HFFc6 (cell line): ENCODE data around the gene ANKS6. TPM values are rescaled to one million over a fixed set of nuclear protein-coding genes. Genes with fewer than 3 reads are reported as not detected.

Source experiments
- DNase-seq: peaks from one replicate; pipeline ENCODE4 v3.0.0-alpha.2; 2018
- H3K27ac Mint-ChIP-seq: 2 replicates; pipeline ENCODE4 v1.8.0; 2020; ENCODE audit warnings: mild to moderate bottlenecking, mixed read lengths
- H3K27me3 Mint-ChIP-seq: 2 replicates; pipeline ENCODE4 v1.8.0; 2021; ENCODE audit warnings: mild to moderate bottlenecking, moderate library complexity, mixed read lengths; ENCODE audit not compliant: insufficient read depth
- H3K36me3 Mint-ChIP-seq: 2 replicates; pipeline ENCODE4 v1.8.0; 2021; ENCODE audit warnings: low read depth, mixed read lengths
- H3K4me1 Mint-ChIP-seq: 2 replicates; pipeline ENCODE4 v1.8.0; 2020; ENCODE audit warnings: low read depth, mixed read lengths
- H3K4me3 Mint-ChIP-seq: 2 replicates; pipeline ENCODE4 v1.8.0; 2020; ENCODE audit warnings: mild to moderate bottlenecking, moderate library complexity, mixed read lengths
- H3K9me3 Mint-ChIP-seq: 2 replicates; pipeline ENCODE4 v1.8.0; 2020; ENCODE audit warnings: mild to moderate bottlenecking, mixed read lengths
- CTCF ChIP-seq: fragments of 200-600 bp; sonication (generic); IDR thresholded peaks from 2 replicates; pipeline ENCODE4 v1.5.0; 2021; ENCODE audit warnings: antibody characterized with exemption, mild to moderate bottlenecking
- total RNA-seq, 6 experiments: library from RNA; stranded (reverse); fragmentation: NEBNext Ultra II Directional; extraction: Animal tissue kit (Norgen Biotek cat#: 25700); gene quantifications; 2 replicates in 1 of 6; 3 replicates in 5 of 6; pipeline ENCODE4 v1.2.3, GENCODE V29; 2021

The ANKS6 gene
- total RNA-seq, 6 experiments from 2014 or later: 12.7 to 16.6 (median 14.8) TPM

GRCh38 chr9:98808411-98808815 is 12.1 kb upstream of the ANKS6 start:
- H3K9me3 Mint-ChIP-seq: peaks cover 7% of the 10 kb centered on the region; the same call in 1 of the 2 replicates
- peaks cover 26% of the 10 kb centered on the region for H3K4me1 Mint-ChIP-seq
- H3K27ac Mint-ChIP-seq: no peak overlapping the region
- no peak for TF ChIP-seq CTCF
- DNase-seq: no peak
- H3K36me3 Mint-ChIP-seq: peaks cover 5% of the 10 kb centered on the region
- H3K4me3 Mint-ChIP-seq: peak overlapping the region; percentile 80
- peaks cover 53% of the 10 kb centered on the region for H3K27me3 Mint-ChIP-seq

GRCh38 chr9:98807814-98808195 is 11.4 kb upstream of the ANKS6 start:
- Mint-ChIP-seq H3K4me1 (peaks cover 26% of the 10 kb centered on the region), H3K27ac (no peak overlapping the region), H3K27me3 (peaks cover 53% of the 10 kb centered on the region), H3K4me3 (peak overlapping the region; percentile 80), H3K36me3 (peaks cover under 1% of the 10 kb centered on the region), H3K9me3 (peaks cover 3% of the 10 kb centered on the region; the same call in 1 of the 2 replicates)
- no peak for DNase-seq
- no peak for TF ChIP-seq CTCF

- peaks cover 54% of the 10 kb centered on the region for H3K27me3 Mint-ChIP-seq
- H3K27ac Mint-ChIP-seq: no peak within 1 kb of the TSS
- H3K4me3 Mint-ChIP-seq: peak within 1 kb of the TSS; percentile 80
- no peak for DNase-seq
- no peaks in the 10 kb centered on the region for H3K36me3 Mint-ChIP-seq
- no peak for TF ChIP-seq CTCF
- no peaks in the 10 kb centered on the region for H3K9me3 Mint-ChIP-seq
- peaks cover 26% of the 10 kb centered on the region for H3K4me1 Mint-ChIP-seq
Measured at GRCh38 chr9:98807070-98807813, 10.9 kb upstream of the ANKS6 start, which contains the start of gene GALNT12. Gene GALNT12 (plus strand): TSS chr9:98807670. CDS start chr9:98807699, 29 bp downstream.

- Mint-ChIP-seq H3K4me3 (no peak overlapping the region), H3K27ac (no peak overlapping the region), H3K36me3 (no peaks in the 10 kb centered on the region), H3K4me1 (peaks cover 24% of the 10 kb centered on the region), H3K9me3 (no peaks in the 10 kb centered on the region), H3K27me3 (peaks cover 56% of the 10 kb centered on the region)
- peak; percentile 18 for DNase-seq
- TF ChIP-seq CTCF: peak; percentile 61
Measured at GRCh38 chr9:98806394-98807035, 10.2 kb upstream of the ANKS6 start.

GRCh38 chr9:98805506-98806272 is 9.3 kb upstream of the ANKS6 start:
- H3K4me3 Mint-ChIP-seq: no peak overlapping the region
- H3K9me3 Mint-ChIP-seq: no peaks in the 10 kb centered on the region
- no peaks in the 10 kb centered on the region for H3K36me3 Mint-ChIP-seq
- H3K4me1 Mint-ChIP-seq: peaks cover 16% of the 10 kb centered on the region
- H3K27me3 Mint-ChIP-seq: peaks cover 54% of the 10 kb centered on the region
- H3K27ac Mint-ChIP-seq: no peak overlapping the region
- no peak for DNase-seq
- TF ChIP-seq CTCF: no peak
